GM18526 (cell line): Measurements from ENCODE around the gene RREB1.

Source experiments
- POLR2A ChIP-seq: IDR thresholded peaks from 3 replicates; pipeline ENCODE4 v1.6.1; 2011; ENCODE audit not compliant: insufficient read length; ENCODE audit errors: extremely low read depth

Gene RREB1

DNA sequence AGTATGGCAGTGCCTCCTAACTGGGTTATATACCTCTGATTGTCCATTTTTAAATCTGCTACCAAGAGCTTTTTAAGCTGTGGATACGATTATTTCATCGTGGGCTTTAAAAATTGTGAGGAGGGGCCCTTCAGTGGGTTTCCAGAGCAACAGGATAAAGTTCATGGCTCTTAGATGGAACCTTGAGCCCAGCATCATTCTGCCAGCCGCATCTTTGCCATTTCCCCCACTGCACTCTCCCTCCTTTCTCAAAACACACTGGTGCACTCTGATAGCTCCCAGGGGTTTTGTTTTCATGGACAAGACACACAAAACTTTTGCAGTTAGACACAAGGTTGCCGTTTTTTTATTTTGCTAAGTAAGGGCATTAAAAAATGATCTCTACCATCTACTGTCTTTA is 54.1 kb downstream of the RREB1 start:
- no peak for TF ChIP-seq POLR2A

DNA sequence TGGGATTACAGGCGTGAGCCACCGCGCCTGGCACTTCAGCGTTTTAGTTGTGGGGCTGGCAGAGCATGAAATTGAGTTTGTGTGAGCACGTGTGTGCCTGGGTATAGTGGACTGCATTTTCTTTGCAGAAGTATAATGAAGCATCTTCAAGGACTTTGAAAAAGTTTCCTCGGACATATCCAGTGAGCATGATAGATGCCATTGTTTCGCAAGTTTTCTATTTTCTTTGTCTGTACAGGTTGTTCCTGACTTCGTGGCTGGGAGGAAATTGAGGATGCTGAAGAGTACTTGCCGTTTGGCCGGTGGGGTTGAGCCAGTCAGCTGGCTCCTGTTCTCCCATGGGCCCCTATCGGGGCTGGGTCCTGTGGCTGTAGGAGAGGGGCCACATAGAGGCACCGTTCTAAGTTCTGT is 55.9 kb downstream of the RREB1 start:
- no peak for TF ChIP-seq POLR2A

DNA sequence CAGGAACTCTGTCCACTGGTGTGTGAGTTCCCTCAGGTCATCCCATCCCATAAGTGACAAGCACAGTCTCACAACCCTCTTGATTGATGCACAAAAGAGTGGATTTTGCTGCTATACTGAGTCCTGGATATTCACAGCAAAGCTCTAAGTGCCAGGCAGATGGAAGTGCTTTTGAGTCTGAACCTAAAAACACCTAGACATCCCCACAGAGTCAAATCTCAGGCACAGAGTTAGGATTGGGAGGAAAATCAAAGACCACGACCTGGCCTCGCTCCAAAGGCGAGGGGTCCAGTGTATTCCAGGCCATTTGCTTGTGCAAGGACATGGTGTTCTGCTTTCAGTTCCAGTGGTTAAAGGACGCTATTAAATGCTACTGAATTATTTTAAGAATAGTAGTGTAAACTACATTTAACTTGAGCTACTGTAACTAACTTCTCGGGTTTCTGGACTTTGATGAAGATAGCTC is 56.8 kb downstream of the RREB1 start:
- TF ChIP-seq POLR2A, result no peak

DNA sequence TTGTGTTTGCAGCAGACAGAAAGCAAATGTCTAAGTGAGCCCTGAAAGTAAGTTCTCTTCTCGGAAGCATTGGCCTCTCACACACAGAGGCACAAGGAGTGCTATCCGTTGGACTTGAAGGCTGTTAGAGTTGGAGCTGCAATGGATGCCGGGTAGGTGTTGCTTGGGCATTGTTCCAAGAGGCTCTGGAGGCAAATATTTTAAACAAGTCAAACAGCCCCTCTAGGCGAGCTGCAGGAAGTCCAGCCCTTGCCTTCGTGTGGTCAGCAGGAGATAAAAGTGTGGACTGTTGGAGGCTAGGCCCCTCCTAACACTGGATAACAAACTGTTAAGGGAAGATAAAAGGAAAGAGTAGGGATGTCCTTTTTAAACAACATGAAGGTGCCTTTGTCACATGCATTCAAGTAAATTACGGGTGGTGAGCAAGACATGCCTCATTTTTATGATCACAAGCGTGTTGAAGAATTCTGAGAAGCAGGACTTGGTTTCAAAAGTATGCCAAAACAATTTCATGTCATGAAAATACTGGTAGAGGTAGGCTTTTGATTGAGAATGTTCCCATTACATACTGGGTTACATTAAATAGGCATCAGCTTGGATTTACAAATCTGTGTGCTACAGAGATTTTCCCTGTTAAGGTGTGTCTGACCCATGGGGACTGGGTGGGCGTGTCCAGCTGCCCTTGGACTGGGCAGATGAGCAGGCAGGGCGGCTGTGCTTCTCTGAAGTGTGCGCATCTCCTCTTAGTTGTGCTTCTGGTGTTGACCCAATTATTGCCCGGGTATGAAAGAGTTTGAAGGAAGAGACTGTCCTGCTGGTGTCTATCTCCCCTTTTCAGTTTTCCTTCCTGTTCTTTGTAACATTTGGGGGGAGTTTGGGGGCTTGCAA is 57.5 kb downstream of the RREB1 start:
- no peak for TF ChIP-seq POLR2A

DNA sequence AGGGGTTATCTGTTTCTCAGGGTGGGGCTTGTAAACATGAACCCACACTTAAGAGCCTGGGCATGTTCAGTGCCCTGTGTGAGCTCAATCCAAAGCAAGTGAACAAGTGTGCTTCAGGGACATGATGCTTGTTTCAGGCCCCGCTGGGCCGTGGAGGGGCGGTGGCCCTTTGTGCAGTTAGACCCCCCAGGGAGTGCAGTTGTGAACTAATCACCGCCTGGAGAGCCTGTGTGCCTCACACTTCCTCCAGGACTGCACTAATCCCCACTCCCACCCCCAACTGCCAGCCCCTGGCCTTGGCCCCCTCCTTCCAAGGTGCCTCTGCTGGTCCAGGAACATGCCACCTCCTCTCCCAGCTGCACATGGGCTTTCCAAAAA is 58.1 kb downstream of the RREB1 start:
- TF ChIP-seq POLR2A, result no peak

DNA sequence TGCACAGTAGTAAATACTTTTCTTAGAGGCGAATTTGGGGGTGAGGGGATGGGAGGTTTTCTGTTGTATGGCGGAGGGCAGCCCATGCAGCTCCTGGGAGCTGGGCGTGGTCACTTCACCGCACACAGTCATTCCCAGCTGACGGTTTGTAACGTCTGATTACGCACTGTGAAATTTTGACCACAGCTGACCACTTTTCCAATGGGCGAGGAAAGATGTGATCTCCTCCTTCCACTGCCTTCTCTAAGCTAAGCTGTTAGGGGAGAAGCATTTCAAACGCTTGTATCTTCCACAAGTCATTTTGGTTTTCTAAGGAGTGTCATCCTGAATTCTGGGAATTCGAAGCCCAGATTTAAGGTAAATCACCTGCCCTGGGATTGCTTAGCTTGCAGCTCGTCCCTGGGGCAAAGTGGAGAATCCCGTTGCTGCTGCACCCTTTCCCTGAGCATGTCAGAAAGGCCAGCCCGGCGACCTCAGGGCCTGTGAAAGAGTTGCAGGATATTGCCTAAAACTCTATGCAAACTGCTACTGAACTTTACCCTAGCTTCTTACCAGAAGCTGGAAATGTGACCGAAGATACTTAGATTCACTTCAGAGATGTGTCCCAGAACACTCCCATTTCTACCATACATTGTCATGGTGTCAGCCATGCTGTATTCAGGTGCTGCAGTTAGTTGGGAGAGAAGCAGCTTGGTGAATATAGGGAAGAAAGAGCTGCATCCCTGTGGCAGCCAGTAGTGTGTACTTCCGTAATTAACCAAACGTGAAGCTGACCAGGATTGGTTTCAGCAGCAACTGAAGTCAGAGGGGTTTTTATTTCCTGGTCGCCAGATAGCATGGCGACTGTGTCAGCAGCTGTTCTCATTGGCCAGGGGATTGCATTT is 58.9 kb downstream of the RREB1 start:
- no peak for TF ChIP-seq POLR2A

DNA sequence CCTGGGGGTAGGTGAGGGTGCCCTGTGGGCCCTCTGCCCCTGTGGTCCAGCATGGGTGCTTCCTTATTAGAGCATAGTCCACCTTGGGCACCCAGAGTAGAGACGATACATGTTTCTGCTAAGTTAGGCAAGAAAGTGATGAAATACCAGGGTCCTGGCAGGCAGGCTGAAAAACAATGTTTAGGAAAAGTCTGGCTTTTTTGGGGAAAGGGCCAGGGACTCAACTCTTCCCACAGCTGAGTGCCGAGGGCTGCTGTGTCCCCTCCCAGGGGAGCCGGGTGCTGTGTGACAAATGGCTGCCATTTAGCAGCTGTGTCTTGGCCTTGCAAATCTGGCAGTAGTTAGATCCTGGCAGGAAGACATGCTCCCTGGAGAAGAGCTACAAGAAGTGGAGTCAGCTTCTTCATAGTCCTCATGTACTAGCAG is 61.5 kb downstream of the RREB1 start:
- TF ChIP-seq POLR2A, result no peak

DNA sequence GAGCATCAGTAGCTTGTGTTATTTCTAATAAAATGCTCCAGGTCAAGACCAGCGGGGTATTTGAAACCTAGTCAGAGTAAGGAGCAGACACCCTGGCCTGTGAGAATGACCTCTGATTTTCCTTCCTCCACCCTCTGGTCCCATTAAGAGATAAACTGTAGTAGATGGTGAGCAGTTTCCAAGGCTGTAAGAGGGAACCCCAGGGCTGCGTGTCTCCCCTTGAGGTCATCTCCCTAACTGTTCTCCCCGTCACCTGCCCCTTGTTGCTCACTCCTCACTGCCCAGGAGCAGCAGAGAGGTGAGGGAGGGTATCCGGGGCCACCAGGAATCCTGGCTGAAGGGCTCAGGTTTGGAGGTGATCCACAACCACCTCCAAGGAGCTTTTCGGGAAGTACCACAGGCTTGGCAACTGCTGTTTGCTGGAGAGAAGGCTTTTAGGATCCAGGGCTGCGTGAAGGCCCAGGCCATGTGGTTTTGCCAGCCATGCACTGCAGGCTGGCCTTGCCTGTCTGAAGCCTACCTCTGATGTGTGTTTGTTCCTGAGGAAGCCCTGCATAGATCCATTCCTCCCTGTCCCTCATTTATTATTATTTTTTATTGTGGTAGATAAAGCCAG is 62.5 kb downstream of the RREB1 start:
- TF ChIP-seq POLR2A, result no peak

DNA sequence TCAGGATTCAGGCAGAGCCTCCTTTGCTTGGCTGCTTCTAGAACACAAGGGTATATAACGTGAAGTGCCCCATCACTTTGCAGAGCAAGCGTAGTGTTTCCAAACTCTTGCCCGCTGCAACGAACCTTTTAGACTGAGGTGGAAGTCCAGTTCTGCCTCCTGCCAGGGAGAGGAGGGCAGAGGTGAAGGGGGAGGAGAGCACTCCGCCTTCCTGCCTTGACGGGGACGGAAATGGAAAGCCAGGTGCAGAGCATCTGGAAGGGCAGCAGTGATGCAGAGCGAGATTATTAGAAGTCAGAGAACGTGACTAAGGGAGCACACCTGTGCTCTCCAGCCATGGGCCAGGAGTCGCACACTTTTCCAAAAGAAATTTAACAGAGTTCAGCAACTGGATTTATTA is 63.4 kb downstream of the RREB1 start:
- no peak for TF ChIP-seq POLR2A

DNA sequence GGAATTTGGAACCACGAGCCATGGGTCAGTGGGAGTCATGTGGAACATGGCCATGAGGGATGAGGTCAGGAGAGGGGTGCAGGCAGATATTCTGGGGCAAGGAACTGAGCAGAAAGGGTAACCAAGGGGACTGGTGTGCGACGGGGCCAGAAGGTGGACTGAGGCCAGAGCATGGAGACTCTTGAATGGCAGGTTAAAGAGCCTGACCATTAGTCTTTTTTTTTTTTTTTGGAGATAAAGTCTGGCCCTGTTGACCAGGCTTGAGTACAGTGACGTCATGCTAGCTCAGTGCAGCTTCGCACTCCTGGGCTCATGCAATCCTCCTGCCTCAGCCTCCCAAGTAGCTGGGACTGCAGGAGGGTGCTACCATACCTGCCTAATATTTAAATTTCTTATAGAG is 64.0 kb downstream of the RREB1 start:
- TF ChIP-seq POLR2A, result no peak

DNA sequence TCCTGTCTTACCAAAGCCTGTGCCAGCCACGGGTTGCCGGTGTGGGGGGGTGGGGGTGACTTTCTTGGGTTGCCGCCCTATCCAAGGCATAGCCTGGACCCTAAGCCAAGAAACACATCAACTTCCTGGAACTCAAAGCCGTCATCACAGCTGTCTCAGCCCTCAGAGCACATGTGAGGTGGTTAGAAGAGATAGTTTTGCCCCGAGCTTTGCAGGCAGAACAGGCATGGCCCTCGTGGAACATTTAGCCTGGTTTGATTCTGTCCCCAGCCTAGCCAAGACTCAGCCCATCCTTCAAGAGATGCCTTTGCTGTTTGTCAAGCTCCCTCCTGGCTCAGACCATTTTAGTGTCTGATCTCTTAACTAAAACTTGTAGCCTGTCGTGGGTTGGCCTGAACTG is 64.9 kb downstream of the RREB1 start:
- TF ChIP-seq POLR2A, result no peak

DNA sequence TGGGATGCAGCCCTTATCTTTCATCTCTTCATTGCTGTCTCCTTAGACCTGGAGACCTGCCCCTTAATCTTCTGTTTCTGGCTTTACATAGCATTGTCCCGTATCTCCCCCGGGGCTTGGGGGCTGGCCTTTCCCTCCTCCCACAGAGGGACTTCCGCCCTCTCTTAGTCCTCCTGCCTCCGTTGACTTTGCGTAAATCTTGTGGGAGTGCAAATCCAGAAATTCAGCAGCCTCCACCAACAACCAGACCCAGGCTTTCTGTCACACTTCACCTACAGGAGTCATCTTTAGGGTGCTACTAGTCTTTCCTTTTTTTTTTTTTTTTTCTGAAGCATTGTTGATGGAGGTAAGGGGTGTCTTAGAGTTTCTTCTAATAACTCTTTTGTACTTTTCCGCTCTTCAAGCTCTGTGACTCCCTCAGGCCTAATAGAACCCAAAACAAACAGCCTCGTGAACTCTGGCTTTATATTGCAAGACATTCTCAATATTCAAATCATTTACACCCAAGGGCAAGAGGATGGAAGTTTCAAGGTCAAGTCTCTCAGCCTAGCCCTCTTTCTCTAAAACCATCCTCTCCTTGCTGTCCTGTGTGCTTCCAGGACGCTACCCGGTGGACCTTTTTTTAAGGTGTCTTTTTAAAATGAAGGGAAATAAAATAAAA is 66.2 kb downstream of the RREB1 start:
- TF ChIP-seq POLR2A, result no peak

DNA sequence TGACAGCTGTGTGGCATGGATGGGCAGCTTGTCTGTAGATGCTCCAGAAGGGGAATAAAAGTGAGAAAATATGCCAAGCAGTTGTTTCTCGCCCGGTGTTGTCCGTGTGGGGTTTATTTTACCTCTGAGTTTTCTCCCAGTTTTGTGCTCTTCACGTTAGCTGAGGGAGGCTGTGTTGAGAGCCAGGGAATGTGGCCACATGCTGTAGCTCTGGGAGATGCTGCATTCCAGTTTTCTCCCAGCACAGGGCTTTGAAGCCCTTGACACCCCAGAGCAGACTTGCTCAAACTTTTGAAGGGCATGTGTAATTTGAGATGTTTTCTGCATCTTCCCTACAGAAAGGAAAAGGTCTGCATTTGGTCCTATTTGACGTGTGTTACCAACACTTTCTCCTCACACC is 67.7 kb downstream of the RREB1 start:
- no peak for TF ChIP-seq POLR2A

DNA sequence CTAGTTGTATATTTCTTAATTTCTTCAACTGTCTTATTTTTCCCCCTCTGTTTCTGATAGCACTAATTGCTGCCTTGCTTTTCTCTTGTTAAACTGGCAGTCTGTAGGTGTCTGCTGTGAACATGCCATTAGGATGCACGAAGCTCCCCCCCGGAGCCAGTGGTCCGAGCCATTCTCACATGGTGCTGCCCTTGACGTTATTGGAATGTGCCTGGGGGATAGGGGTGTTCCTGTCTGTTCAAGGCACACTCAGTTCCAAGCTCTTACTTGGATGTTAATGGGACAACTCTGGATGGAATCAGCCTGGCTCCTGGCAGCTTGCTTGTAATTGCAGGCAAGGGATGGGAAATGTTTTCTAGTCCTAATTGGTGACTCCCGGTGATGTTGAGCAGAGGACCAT is 68.4 kb downstream of the RREB1 start:
- TF ChIP-seq POLR2A, result no peak

DNA sequence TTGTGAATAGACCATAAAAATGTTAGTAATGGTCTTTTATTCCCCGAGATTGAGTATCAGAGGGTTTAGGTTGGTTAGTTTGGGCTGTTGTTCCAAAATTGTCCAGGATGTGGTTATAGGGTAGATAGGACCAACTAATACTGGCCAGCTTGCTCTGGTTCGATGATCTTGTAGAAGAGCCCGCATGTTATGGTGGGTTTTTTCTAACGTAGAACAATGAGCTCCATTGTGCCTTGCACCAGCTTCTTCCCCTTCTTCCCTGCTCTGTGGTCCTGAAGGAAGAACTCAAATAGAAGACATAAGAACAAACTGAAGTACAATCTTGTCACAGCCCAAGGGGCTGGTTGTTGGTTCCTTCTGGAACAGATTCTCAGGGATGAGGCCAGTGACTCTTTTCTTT is 70.5 kb downstream of the RREB1 start:
- no peak for TF ChIP-seq POLR2A
